HL-60 (cell line): ENCODE measurements around the gene LPXN.

ENCODE experiments used
- DNase-seq, 2 experiments: peaks; one replicate each; pipeline ENCODE4 v3.0.0-alpha.2; 2010 to 2020; ENCODE audit warnings: low read depth in 1 of 2, low spot score in 1 of 2
- H3K27ac ChIP-seq: fragments of 250-450 bp; sonication (Bioruptor Pico); replicated peaks from 2 replicates; pipeline ENCODE4 v1.5.1; 2020; ENCODE audit warnings: mild to moderate bottlenecking, moderate library complexity
- H3K27me3 ChIP-seq: fragments of 250-450 bp; sonication (Bioruptor Pico); 2 replicates; pipeline ENCODE4 v1.5.1; 2021; ENCODE audit warnings: mild to moderate bottlenecking, moderate library complexity; ENCODE audit not compliant: insufficient read depth, poor library complexity, severe bottlenecking
- H3K4me3 ChIP-seq: replicated peaks from 2 replicates; pipeline ENCODE4 v1.5.1; 2011; ENCODE audit warnings: mild to moderate bottlenecking, control low read depth, low read length; ENCODE audit not compliant: insufficient read depth
- CTCF ChIP-seq: IDR thresholded peaks from one replicate; pipeline ENCODE4 v1.5.1; 2011; ENCODE audit warnings: low read length, control low read depth, inconsistent platforms; ENCODE audit not compliant: insufficient read depth
- GABPA ChIP-seq: IDR thresholded peaks from 2 replicates; pipeline ENCODE4 v1.6.1; 2012; ENCODE audit warnings: low read depth
- POLR2AphosphoS5 ChIP-seq: IDR thresholded peaks from 2 replicates; pipeline ENCODE4 v1.6.1; 2012; ENCODE audit warnings: low read depth
- REST ChIP-seq: IDR thresholded peaks from 2 replicates; pipeline ENCODE4 v1.6.1; 2012; ENCODE audit warnings: low read depth; ENCODE audit not compliant: insufficient replicate concordance
- SPI1 ChIP-seq: IDR thresholded peaks from 2 replicates; pipeline ENCODE4 v1.6.1; 2012; ENCODE audit warnings: low read depth, mild to moderate bottlenecking, borderline replicate concordance

The LPXN gene

DNA sequence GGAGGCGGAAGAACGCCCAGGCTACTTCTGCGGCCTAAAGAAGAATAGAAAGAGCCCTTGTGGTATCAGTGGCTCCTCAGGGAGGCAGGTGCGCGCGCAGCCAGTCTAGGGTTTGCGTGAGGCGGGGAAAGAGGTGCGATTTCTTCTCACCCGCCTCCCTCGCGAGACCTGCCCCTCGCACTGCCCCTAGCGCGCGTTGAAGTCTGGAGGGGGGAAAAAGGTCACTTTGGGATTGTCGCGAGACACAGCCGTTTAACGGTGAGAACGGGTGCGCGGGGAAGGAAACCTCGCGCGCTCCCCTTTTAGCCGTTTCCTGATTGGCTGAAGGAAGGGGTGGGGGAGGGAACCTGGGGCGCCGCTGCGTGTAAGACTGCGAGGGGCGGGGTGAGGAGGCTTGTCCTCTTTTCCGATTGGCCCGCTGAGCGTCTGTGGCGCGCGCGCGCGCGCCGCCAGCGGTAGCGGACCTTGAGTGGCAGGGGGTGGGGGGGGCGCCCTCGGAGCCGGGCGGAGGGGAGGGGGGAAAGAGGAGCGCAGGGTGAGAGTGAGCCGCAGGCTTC, 3.1 kb upstream of the LPXN start, which contains the start of gene ZFP91:
ZFP91 (plus strand) TSS at position 429 of the 557 bp plus-strand sequence. CDS start 219 bp downstream, outside the sequence.
- Histone ChIP-seq H3K4me3 (peak within 1 kb of the TSS; percentile 78), H3K27ac (peak within 1 kb of the TSS; percentile 100), H3K27me3 (no peaks in the 10 kb centered on the region)
- DNase-seq = peak; percentile 97
- TF ChIP-seq CTCF (no peak), GABPA (no peak), POLR2AphosphoS5 (peak; percentile 87), REST (no peak), SPI1 (no peak)

GRCh38 chr11:58578136-58578634, 2.5 kb upstream of the LPXN start:
- peak; percentile 92 to 94 for DNase-seq
- Histone ChIP-seq H3K4me3 (peak overlapping the region; percentile 46), H3K27ac (peak overlapping the region; percentile 100), H3K27me3 (no peaks in the 10 kb centered on the region)
- peak; percentile 31 for TF ChIP-seq REST
- peak; percentile 92 for TF ChIP-seq GABPA
- TF ChIP-seq CTCF = no peak

DNA sequence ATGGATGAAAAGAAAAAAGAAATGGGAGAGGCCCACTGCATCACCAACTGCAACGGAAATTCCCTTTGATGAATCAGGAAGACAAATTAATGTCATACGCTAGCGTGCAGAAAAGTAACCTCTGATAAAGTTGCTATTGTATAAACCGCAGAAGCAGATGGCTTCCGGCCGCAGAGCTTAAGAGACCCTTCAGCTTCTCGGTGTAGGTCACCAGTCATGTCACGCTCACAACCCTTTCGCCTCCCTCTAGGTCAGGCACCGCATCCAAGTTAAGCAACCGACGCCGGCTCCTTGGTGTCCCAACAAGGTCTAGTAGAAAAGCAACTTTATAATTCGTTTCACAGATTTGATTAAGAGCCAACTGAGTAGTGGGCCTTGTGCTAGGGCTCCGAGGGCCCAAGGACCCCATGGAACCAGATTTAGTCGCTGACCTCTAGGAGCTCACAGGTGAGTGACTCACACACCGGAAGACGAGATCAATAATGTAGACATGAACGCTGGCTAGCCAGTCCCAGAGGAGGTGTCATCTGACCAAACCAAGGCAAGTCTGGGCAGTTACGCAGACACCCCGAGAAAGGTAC, 2.0 kb upstream of the LPXN start:
- H3K27me3 ChIP-seq = no peaks in the 10 kb centered on the region
- TF ChIP-seq POLR2AphosphoS5 = peak; percentile 94
- peak; percentile 53 for TF ChIP-seq REST
- TF ChIP-seq CTCF = no peak
- peak; percentile 88 to 91 for DNase-seq
- peak overlapping the region; percentile 100 for H3K27ac ChIP-seq
- peak overlapping the region; percentile 46 for H3K4me3 ChIP-seq
